ENCODE measurements around the gene CAMTA1.

DNA sequence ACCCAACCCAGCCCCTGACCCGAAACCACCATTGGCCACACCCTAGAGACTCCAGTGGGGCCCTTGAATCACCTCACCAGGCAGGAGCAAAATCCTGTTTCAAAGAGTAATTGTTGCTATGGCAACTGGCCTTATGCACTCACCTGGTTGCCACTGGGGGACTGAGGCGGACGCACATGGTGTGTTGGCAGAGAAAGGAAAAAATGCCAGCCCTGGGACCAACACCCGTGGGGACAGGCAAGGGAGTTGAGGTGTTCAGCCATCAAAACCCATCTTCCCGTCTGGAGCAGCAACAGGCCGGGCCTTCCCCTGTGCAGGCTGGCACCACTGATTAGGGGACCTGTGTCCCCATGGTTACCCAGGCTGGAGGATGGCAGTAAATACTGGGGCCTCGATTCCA lies 590.1 kb downstream of the CAMTA1 start:
- TF ChIP-seq, protein P1, sequence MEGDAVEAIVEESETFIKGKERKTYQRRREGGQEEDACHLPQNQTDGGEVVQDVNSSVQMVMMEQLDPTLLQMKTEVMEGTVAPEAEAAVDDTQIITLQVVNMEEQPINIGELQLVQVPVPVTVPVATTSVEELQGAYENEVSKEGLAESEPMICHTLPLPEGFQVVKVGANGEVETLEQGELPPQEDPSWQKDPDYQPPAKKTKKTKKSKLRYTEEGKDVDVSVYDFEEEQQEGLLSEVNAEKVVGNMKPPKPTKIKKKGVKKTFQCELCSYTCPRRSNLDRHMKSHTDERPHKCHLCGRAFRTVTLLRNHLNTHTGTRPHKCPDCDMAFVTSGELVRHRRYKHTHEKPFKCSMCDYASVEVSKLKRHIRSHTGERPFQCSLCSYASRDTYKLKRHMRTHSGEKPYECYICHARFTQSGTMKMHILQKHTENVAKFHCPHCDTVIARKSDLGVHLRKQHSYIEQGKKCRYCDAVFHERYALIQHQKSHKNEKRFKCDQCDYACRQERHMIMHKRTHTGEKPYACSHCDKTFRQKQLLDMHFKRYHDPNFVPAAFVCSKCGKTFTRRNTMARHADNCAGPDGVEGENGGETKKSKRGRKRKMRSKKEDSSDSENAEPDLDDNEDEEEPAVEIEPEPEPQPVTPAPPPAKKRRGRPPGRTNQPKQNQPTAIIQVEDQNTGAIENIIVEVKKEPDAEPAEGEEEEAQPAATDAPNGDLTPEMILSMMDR (IDR thresholded peaks at IDR 0.05), result no peak
- TF ChIP-seq POLR2A (IDR thresholded peaks at IDR 0.05), result no peak

Measured in prostate gland (tissue), 2 donors.